Fibroblast of pulmonary artery (primary cell): ENCODE results near the gene WDR47.
"Not testable (repeated sequence)": the region's sequence is repeated elsewhere in the genome, so short reads cannot be mapped to it uniquely, and the experiment has no call there.

Source experiments
- DNase-seq: peaks from one replicate; pipeline ENCODE4 v3.0.0-alpha.2; 2010; ENCODE audit warnings: low read depth
- H3K4me3 ChIP-seq: replicated peaks from 2 replicates; pipeline ENCODE4 v1.5.1; 2011; ENCODE audit warnings: low read depth, mild to moderate bottlenecking, control low read depth, low read length, moderate library complexity
- TF ChIP-seq, protein P1 (sequence below): IDR thresholded peaks from 2 replicates; pipeline ENCODE4 v1.5.1; 2011; ENCODE audit warnings: mild to moderate bottlenecking, control low read depth, low read length, inconsistent platforms; ENCODE audit errors: missing control alignments

Gene WDR47

DNA sequence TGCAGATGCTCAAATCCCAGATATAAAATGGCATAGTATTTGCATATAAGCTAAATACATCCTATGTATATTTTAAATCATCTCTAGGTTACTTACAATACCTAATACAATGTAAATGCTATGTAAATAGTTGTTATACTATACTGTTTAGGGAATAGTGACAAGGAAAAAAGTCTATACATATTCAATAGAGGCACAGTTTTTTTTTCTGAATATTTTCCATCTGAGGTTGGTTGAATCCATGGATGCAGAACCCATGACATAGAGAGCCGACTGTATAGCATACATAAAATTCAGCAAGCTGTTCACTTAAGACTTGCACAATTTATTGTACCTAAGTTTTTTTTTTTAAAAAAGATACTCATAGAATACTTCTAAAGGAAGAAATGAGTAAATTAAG lies 27.4 kb upstream of the WDR47 start:
- no peak for DNase-seq
- TF ChIP-seq, protein P1, sequence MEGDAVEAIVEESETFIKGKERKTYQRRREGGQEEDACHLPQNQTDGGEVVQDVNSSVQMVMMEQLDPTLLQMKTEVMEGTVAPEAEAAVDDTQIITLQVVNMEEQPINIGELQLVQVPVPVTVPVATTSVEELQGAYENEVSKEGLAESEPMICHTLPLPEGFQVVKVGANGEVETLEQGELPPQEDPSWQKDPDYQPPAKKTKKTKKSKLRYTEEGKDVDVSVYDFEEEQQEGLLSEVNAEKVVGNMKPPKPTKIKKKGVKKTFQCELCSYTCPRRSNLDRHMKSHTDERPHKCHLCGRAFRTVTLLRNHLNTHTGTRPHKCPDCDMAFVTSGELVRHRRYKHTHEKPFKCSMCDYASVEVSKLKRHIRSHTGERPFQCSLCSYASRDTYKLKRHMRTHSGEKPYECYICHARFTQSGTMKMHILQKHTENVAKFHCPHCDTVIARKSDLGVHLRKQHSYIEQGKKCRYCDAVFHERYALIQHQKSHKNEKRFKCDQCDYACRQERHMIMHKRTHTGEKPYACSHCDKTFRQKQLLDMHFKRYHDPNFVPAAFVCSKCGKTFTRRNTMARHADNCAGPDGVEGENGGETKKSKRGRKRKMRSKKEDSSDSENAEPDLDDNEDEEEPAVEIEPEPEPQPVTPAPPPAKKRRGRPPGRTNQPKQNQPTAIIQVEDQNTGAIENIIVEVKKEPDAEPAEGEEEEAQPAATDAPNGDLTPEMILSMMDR = no peak
- H3K4me3 ChIP-seq = no peak overlapping the region

GRCh38 chr1:109067883-109068282 lies 26.0 kb upstream of the WDR47 start:
- no peak overlapping the region for H3K4me3 ChIP-seq
- no peak for DNase-seq
- TF ChIP-seq, protein P1 = no peak

DNA sequence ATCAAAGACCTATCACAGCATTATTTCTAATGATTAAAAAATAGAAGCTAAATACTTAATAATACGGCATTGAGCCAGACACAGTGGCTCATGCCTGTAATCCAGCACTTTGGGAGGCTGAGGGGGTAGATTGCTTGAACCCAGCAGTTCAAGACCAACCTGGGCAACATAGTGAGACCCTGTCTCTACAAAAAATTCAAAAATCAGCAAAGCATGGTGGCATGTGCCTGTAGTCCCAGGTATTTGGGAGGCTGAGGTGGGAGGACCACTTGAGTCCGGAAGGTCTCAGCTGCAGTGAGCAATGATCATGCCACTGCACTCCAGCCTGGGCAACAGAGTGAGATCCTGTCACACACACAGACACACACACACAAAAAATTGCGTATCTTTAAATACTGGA lies 23.2 kb upstream of the WDR47 start:
- no peak overlapping the region for H3K4me3 ChIP-seq
- DNase-seq = no peak
- TF ChIP-seq, protein P1 = no peak

DNA sequence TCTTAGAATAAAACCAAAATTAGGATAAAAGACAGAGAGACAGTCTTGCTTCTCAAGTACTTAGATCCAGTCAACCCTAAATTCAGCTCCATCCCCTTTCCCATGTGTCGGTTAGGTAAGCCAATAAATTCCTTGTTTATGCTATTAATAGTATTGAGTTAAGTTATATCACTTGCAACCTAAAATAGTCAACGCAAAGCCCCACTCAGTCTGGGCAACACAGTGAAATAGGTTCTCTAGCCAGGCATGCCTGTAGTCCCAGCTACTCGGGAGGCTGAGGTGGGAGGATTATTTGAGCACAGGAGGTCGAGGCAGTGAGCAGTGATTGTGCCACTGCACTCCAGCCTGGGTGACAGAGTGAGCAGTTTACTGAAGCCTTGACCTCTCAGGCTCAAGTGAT lies 19.3 kb upstream of the WDR47 start:
- no peak for DNase-seq
- no peak overlapping the region for H3K4me3 ChIP-seq
- TF ChIP-seq, protein P1 = no peak

DNA sequence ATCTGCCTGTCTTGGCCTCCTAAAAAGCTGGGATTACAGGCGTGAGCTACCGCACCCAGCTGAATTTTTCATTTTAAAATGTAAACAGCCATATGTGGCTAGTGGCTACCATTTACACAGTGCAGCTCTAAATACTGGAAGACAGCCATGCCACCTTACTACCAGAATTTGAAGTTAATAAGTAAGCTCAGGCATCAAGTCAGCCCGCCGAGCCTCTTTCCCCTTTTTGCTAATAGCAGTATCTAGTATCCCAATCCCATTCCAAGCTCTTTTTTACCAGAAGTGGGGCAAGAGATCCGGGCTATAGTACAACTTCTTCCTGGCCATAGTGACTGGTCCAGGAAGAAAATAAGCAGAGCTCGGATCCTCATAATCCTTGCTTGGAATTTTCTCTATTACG lies 18.8 kb upstream of the WDR47 start:
- TF ChIP-seq, protein P1 = no peak
- DNase-seq = no peak
- no peak overlapping the region for H3K4me3 ChIP-seq

- H3K4me3 ChIP-seq = no peak overlapping the region
- DNase-seq = no peak
- TF ChIP-seq, protein P1 = no peak
Observed at GRCh38 chr1:109059026-109059425, 17.1 kb upstream of the WDR47 start.

DNA sequence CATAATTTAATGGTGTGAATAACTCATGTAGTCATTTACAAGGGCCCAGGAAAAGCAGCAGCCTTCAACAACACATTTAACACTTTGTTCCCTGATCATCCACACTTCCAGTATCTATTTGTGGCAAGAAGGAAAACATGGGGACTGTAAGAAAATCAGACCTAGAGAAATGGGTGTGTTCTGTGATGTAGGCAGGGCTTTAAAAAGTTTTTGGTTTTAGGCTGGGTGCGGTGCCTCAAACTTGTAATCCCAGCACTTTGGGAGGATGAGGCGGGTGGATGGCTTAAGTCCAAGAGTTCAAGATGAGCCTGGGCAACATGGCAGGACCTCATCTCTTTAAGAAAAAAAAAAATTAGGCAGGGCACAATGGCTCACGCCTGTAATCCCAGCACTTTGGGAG lies 14.2 kb upstream of the WDR47 start:
- H3K4me3 ChIP-seq = no peak overlapping the region
- no peak for DNase-seq
- TF ChIP-seq, protein P1 = no peak

GRCh38 chr1:109052145-109052544 lies 10.2 kb upstream of the WDR47 start:
- not testable (repeated sequence) for H3K4me3 ChIP-seq, DNase-seq
